ENCODE results near the gene PKHD1. TPM values are rescaled to one million over a fixed set of nuclear protein-coding genes. Genes with fewer than 3 reads are reported as not detected.

Gene PKHD1
- total RNA-seq, 1 experiment from 2014 or later: 0.11 TPM

DNA sequence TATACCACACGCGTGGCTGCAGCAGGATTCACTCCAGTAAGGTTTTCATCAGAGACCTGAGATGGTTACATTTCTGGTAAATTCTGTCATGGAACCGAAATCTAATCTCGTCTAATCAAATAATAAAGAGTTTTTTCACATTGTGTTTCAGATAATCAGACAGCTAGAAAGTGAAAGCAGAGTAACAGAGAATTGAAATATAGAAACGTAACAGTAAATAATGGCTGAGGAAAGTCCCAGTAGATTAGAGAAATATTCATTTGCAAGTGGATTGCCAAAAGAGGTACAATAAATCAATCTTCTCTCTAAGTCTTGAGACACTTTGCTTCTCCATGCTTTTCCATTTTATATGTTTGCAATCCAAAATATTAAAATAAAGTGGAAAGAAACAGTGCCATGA is 42.4 kb downstream of the PKHD1 start:
- no peak for DNase-seq (ENCODE audit: low read depth)

DNA sequence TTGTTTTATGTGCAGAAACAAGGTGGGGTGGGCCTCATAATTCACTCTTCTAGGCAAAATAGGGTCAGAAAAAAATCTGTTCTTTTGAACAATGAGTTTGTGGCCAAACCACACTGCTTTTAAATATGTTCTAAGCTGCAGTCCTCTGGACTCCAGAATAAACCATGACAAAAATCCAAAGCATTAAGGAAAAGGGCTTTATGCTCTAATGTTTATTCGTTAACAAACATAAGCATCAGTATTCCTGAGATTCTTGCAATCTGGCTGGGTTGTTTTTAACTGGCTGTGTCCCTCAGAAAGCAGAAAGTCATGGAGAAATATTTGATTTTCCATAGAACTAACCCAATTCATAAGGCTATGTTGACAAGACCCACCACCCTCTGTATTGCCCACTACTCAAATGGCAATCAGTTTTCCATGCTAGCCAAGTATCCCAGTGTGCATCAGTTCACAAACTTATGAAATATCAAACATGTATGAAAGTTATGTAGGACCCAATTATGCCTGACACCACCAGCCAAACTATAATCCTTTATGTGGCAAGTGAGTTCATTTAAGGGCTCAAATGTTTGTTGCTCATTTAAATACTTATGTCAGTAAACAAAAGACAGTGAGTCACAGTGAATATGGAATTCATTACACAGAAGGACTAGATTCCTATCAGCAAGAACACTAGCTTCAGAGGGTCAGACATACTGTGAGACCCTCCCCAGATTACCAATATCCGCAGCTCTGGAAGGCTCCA is 45.1 kb downstream of the PKHD1 start:
- no peak for DNase-seq (ENCODE audit: low read depth)

DNA sequence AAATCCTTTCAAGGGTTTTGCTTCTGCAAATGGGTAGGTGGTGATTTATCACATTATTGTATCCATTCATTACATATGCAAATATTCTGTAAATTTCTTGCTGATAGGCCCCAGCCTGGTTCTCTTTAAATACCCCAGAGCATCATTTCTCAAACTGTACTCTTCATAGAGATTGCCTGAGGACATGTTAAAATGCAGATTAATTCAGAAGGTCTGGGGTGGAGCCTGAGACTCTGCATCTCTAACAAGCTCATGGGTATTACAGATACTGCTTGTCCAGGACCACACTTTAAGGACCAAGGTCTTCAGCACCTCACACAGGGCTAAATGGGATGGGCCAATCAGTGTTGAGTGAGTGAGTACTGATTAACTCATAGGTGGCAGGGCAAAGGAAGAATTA is 46.3 kb downstream of the PKHD1 start:
- DNase-seq (ENCODE audit: low read depth): no peak

DNA sequence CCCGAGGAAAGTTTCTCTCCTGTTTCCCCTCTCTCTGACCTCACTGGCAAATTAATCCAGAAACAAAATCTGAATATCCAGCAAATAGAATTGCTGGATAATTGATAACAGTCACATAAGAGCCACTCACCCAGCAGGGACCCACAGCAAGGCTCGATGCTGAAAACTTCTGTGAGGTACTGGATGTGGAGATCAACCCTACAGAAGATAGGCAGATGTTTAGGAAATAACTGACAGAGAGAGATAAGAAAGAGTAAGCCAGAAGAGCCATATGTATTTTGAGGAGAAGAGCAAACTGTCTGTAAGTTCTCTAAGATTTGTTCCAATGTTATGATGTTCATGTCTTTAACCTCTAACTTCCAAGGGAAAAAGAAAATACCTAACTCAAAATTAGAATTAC is 59.7 kb downstream of the PKHD1 start:
- DNase-seq (ENCODE audit: low read depth): no peak

DNA sequence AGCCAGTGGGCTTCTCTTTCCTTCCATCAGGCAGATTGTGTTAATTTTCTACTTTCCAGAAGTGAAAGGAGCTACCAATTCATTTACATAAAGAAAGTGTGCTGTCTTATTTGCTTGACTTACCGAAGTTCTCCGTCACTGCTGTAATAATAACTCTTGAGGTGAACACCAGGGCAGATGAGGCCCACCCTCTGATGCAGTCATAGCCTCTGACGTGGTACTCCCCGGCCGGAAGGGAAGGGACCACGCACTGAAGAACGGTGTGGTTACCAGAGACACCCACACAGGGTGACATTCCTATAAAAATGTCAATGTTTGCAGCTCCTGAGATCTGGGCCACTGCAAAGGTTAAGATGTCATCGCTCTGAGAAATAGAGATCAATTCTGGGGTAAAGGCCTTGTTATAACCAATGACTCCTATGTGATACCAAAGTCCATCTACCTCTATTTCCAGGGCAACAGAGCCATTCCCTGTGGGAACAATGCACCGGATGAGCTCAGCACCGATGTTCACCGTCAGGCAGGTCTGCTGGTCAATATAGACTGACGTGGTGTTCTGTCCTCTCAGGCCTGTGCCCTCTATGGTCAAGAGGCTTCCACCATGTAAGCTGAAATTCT is 62.9 kb downstream of the PKHD1 start:
- no peak for DNase-seq (ENCODE audit: low read depth)

DNA sequence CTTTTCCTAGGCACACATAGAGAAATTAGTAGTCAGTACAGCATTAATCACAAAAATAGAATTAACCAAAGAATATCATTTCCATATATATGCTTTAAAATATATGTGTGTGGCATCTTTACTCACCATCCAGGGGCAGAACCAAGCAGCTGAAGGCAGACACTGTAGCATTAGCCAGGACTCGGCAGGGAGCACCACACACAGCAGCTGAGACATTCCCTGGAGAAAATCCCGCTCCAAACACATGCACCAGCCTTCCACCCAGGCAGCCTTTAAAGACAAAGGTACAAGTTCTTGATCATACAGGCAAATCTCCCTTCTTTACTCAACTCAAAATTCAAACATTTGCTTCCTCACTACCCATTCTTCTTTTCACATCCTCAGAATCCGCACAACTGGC is 64.7 kb downstream of the PKHD1 start:
- no peak for DNase-seq (ENCODE audit: low read depth)

DNA sequence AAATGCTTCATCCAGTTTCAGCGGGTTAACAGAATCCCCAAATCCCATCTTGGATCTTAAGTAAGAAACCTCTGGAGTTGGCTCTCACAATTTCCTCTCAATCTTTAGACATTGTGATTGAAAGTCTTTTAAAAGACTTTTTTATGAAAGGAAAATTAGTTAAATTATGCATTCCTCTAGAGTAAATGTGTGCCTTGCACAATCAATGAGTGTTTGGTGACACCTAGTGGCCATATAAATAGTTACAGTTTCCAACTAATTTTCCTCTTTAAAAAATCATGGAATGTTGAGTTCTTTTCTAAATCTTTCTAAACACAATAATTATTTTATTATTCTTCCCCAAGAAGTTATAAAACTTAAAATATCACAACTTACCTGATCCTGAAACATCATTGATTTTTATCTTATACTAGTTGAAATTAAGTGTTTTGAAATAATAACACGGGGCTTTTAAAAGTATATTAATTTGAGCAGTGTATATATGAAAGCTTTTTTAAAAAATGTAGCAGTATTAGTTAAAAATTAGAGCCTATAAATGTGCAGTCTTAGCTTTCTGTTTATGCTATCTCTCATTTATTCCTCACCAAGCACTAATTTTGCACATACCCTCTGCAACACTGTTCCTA is 66.4 kb downstream of the PKHD1 start:
- DNase-seq (ENCODE audit: low read depth): peak; percentile 10

DNA sequence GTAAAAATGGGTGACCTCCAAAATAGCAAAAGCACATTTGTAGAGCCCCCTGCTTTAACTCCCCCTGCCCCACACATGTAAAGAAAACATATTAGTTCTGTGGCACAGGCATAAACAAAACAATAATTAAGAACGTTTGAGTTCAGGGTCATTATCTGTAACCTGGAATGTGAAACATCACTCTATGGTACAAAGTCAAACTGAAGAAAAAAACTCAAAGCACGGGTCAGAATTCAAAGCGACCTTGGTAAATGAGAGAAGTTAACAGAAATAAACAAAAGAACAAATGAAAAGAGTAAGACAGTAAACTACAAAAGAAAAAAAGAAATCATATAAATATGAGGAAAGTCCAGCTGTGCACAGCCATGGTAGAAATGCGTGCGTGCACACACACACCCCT is 67.5 kb downstream of the PKHD1 start:
- no peak for DNase-seq (ENCODE audit: low read depth)

DNA sequence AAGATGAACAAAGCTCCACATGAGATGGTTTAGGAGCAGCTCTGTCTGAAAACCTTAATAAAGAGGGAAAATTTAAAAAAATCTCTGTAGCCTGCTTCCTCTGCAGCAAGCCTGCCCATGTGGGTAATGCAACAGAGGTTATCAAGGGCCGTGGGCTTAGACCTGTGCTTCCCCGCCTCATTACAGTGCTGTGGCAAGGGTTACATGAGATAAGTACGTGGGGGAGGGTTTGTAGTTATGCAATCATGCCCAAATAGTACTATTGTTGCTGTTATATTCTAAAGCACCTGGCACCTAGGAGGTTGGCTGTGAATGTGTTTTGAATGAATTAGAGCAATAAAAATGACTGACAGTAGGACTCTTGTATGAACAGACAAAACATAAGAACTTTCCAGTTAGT is 68.3 kb downstream of the PKHD1 start:
- no peak for DNase-seq (ENCODE audit: low read depth)

DNA sequence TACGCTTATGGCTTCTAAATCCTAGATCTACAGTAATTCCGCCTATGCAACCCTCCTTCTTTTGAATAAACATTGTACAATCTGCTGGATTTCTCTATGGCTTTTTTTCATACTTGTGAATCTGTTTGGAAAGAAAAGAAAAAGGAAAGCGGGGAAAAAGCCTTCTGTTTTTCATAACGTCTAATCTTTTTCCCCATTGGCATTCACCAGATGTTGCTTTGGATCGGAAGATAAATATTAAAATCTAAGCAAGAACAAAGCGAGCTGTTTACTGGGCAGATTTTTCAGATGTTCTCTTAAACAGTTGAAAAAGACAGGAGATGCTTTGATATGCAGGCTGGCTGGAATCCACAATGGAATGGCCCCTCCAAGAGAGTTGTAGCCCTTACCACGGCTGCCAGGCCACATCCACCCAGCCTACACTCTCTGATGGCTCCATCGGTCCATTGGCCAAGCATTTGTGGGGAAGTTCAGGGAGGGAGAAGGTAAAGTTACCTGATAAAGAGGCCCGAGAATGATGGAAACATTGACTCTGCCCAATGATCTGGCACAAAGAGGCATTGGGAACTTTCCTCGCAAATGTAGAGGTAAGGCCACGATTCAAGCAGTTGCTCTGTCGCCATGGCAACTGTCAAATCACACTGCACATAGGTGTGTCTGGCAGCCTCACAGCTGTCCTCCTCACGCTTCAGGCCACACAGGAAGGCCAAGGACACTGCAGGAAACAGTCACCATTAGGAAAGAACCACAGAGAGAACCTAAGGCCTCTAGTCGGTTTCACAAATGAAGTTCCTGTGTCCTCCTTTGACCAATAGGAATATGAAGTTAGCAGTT is 70.3 kb downstream of the PKHD1 start:
- DNase-seq (ENCODE audit: low read depth): no peak

DNA sequence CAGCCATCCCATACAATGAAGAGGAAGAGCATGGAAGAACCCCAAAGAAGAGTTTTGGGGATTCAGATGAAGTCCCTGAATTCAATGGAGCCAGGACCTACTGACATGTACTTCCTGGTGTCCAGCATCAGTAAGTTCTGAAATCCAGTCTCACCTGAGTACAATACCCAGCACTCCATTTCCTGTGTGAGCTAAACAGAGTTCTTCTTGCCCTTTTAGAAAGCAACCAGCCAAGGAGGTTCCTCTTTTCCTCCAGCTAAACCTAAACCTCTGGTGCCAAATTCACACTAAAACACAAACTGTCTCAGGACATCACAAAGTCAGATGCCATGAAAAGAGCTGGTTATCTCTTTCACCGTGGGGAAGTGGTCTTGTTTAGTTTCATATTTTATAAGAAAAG is 71.5 kb downstream of the PKHD1 start:
- no peak for DNase-seq (ENCODE audit: low read depth)

DNA sequence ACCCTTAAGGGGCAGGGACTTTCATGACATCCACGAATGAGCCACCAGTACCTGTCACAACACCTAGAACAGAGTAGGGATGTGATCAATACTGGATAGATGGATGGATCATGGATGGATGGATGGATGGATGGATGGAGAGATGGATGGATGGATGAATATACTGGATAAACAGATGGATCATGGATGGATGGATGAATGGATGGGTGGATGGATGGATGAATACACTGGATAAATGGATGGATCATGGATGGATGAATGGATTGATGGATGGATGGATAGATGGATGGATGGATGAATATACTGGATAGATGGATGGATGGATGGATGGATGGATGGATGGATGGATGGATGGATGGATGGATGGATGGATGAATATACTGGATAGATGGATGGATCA is 73.0 kb downstream of the PKHD1 start:
- no peak for DNase-seq (ENCODE audit: low read depth)

DNA sequence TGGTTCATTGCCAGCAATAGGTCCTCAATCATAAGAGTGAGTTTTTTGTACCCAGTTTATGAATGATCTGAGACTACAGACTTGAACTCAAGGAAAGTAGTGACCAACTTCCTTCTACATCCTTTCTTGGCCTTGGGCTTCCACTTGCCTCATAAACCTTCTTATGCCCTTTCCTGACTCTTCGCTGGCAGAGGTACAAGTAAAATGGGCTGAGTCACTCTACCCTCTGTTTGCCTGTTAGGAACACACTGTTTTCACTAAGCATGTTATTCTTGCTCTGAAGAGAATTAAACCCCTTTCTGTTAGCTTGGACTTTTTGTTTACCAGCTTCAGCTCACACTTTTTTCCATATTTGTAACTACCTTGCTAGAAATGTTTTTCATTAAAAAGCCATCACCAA is 74.4 kb downstream of the PKHD1 start:
- DNase-seq (ENCODE audit: low read depth): peak; percentile 14

DNA sequence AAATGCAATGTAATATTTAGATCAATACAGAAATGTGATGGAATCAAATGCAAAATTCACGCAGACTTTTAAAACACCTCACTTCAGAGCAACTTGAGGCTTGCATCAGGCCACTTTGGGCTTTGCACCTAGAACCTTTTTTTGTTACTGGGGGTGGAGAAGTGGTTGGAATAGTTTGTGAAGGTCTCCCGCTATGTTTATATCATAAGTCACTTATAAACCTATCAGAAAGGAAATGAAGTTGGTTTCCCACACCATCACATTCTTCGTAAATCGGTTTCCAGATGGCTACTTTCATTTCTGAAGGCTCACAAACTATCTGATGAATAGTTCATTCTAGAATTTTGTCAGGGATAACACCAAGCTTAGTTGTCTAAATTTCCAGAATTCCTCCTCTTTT is 74.8 kb downstream of the PKHD1 start:
- DNase-seq (ENCODE audit: low read depth): no peak

DNA sequence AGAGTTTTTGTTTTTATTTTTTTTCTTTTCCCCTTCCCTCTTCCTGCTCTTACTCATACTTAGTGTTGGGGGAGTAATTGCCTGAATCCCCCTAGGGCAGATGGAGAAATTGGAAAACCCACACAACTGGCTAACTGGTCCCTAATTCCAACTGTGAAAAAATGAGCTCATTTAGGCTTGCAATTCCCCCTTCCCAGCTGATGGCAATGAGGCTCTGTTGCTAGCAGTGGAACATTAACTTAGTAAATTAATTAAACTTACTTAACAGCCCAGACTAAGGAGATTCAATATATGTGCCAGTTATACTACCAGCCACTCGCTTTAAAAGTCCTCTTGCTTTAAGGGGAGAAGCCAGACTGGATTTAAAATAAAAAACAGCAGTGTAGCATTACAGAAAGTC is 76.6 kb downstream of the PKHD1 start:
- DNase-seq (ENCODE audit: low read depth): no peak

DNA sequence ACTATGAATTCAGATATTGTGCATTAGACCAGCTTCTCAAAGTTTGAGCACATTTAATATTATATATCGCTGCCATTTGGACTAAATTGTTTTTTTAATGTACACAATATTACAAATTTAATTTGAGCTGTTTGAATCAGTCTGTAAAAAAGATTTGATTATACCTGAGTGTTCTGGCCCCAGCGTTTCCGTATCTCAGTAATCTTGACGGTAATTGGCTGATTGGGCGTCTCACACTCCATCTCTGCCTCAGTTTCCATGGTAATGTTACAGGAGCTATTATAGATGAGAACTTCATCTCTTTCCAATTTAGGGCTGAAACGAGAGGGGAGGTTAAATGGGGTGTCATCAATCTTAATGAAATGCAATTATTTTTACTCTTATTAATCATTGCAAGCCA is 77.3 kb downstream of the PKHD1 start:
- DNase-seq (ENCODE audit: low read depth): no peak

DNA sequence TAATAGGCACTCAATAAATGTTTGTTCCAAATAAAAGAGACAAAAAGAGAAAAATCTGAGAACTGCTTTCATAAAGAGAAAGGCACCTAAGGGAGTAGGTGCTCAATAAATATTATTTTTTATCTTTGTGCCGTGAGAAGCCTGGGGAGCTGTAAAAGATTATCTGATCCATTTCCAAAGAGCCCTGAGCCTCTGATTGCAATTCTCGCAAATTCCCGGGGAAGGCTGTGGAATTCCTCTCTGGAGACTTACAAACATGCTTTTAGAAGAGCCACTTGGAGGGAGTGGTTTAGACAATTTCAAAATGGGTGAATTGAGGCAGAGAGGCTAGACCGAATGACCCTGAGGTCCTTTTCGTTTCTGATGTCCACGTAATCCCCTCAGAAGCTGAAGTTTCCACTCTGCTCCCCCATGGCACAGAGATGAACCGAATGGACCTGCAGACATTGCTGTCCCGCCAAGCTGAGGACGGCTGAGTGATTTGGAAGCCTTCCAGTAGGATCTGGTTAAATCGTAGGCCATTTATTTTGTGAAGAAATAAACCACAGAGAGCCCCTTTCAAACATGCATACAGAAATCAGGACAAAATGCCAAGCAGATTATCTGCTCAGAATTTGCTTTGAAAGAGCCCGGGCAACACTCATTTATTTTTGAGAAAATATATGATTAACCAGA is 77.8 kb downstream of the PKHD1 start:
- DNase-seq (ENCODE audit: low read depth): no peak

DNA sequence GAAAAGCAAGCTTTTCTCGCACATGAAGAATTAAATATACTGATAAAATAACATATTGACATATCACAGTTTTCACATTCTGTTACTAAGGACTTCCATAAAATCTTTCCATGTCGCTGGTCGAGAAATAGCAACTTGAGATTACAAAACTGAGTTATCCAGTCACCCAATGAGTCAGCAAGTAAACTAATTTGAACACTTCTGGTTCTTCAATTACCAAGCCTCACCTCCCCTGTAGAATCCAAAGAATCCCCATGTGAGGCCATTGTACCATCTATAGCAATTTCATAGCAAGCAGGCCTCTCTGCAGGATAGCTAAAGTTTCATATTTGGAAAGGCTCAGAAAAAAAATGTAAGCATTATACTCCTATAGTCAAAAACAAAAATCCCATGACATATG is 87.3 kb downstream of the PKHD1 start:
- DNase-seq (ENCODE audit: low read depth): no peak

DNA sequence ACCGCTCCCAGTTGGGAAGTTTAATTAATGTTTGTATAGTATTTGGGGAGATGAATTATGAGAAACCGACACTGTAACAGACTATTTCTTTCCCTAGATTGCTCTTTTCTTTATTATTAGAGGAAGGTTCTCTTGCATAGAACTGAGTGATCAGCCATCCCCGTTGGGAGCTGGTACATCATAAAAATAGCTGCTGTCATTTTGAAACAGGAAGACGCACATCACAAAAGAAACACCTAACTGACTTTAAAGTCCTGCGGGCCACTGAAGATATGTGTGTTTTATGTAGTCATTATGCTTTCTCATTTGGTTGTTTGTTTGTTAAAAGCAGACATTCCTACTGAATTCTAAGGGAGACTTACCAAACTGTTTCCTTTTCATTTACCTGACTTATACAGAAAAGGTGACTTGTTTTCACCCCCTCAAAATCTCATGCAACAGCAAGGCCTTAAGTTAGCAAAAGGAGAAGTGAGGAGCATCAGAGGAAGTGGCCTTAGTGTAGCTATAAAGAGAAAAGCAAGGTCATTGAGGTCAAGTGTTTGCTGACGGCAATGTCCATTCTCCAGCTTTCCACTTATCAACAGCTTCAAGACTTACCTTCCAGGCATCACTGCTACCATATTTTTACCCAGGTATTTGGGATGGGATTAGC is 91.0 kb downstream of the PKHD1 start:
- no peak for DNase-seq (ENCODE audit: low read depth)

DNA sequence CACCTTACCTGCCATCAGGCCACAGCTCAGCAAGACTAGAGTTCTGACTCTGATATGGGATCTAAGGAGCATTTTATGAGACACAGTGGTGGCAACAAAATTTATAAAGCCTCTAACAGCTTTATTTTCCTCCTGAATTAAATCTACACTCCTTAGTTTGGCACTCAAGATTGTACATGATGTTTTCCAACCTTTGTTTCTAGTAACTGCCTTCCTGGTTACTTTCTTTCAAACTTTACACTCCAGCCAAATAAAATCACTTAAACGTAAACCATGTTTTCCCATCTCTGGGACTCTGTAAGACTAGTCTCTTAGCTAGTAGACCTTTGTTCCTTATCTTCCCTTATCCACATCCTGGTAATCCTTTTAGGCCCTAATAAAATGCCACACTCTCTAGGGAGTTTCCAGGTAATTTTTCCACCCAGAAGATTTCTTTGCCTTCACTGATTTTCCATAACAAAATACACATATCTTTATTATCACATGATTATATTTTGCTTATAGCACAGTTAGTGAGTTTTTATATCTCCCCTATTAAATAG is 92.1 kb downstream of the PKHD1 start:
- no peak for DNase-seq (ENCODE audit: low read depth)

DNA sequence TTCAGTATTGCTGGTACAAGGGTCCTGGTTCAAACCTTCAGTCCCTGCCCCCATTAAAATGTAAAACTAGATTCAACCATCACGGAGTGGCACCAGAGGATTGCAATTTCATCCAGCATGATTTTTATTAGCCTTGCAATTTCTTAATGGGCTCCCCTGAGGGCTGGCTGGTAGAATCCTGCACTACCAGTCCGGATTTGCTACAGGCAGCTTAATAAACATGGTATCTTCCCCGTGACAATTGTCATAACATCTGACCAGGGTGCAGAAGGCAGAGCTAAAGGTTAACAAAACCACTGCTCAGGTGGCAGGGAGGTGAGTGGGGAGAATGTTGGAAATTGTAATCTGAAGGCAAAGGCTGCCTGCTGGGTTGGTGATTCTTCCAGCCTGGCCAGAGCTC is 94.5 kb downstream of the PKHD1 start:
- DNase-seq (ENCODE audit: low read depth): no peak

All from LHCN-M2 (cell line).